GM19043 (cell line): Measurements from ENCODE around the gene ELFN2.

Experiments
- ATAC-seq: cut with Tn5 transposase; IDR thresholded peaks from one replicate; pipeline ENCODE4 v1.9.1; 2021; ENCODE audit warnings: low read depth; ENCODE audit not compliant: unreplicated experiment

The ELFN2 gene

DNA sequence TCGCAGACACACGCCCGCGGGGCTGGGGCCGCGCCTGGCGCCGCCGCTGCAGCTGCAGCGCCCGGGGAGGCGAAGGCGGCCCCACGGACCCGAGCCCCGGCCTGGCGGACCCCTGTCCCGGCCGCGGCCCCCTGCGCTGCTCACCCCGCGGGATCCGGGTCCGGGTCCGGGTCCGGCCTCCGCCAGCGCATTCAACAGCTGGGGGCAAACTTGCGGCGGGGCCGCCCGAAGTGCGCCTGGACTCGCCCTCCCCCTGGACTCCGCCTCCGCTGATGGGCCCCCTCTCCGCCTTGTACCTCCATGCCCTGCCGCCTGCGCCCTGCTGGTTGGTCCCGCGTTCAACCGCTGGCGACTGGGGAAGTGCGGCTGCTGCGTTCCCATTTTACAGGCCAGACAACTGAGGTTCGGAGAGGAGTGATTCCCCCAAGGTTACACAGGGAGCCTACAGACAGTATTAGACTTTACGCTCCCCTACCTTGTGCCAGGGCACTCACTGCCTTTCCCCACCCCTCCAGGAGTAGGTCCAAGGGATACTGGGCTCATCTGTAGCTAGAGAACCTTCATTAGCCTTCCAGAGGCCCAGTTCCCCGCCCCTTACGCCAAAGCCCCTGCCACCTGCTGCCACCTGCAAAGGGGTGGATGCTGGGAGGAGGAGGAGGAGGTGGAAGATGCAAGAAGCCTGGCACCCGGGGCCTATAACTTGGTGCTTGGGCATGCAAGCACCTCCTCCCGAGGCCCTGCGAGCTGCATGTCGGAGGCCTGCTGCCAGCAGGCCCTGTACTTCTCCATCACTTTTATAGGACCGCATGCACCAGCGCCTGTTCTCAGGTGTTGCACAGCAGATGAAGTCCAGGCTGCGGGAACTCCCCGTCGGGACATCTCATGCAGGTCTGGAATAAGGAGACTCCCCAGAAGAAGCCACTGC, 694 bp upstream of the ELFN2 start:
- no peak for ATAC-seq

- no peak for ATAC-seq
These were observed 559 bp downstream of the ELFN2 start for GRCh38 chr22:37426706-37427134.

DNA sequence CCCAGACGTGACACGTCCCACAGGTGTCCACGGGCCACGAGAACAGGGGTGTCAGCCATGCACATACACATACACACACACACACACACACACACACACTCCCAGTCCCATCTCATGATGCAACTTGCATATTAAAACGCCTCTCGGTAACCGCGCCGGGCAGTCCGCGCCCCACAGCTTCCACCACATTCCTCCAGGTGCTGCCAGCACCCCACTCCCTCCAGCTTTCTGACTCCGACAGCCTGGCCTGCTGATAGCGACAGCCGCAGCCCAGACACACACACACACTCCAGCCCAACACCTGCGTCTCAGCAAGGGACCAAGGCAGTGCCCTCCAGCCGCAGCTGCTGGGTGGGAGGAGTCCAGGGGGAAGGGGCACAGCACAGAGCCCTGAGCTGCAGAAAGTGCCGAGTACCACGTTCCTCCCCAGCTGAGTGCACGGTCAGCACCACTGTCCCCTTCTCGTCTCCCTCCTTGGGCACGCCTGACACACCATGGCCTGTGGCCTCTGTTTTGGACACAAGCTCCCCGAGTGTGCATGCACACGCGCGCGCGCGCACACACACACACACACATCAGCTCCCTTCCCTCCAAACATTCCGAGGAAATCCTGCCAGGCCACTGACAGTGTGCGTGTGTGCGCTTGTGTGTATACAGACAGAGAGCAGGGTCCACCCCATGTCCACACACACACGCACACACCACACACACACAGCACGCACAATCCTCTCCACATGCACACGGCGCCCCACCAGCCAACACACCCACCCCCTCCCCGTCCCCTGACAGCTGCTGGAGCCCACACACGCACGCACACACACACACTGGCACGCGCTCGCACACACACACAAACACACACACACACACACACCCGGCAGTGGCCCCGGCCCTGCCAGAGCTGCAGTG, 1.2 kb downstream of the ELFN2 start:
- ATAC-seq = no peak

GRCh38 chr22:37425369-37425768, 1.9 kb downstream of the ELFN2 start:
- no peak for ATAC-seq

- no peak for ATAC-seq
These were observed 4.0 kb downstream of the ELFN2 start for GRCh38 chr22:37423283-37423682.

GRCh38 chr22:37421468-37421877, 5.8 kb downstream of the ELFN2 start:
- ATAC-seq = no peak

- ATAC-seq = no peak
These were observed 6.4 kb downstream of the ELFN2 start for GRCh38 chr22:37420686-37421467.

DNA sequence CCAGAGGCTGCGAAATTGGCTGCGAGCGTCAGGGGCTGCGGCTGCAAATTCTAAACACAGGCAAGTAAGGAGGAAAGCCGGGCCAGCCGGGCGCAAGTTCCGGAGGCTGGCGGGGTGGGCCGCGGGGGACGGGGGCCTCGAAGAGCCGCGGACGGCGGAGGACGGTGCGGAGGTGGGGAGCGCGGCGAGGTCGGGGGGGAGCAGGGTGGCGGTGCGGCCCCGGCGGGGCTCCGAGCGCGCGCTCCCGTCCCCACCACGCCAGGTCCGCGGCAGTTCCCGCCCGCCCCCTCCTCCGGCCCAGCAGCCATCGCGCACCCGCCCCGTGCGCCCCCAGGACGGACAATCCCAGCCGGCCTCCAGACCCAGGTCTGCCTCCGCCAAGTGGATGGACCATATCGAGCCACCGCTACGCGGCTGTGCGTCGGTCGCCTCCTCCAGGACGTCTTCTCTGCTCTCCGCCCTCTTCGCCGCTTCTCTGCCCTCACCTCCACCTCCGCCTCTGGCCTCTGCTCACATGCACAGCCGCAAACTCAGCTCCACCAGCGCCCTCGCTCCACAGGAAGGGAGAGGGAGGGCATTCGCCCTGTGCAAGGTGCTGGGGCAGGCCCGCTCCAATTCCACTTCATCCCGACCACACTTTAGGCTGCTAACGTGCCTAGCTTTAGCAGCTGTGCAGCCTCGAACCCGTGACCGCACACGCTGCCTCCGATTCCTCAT, 7.2 kb downstream of the ELFN2 start:
- no peak for ATAC-seq

DNA sequence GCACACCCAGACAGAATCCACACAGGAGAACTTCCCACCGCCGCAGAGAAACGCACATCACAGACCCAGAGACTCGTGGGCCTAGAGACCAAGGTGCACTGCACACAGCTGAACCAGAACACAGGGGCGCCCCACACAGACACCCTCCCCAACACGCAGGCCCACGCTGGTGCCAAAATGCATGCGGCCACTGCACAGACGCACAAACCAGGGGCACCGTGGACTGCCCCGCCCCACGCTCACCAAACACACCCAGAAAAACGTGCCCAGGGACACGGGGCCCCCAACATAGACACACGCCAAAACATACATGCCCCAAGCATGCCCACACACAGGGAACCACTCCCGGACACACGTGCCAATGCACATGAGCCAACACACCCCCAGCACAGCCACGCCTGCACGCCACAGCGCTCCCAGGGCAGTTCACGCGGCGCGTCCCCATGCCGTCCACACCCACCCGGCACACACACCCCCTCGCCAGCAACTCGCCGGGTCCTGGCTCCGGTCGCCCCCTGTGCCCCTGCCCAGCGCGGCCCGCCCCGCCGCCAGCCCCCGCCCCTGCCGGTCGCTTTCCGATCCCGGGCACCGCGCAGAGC, 7.8 kb downstream of the ELFN2 start:
- no peak for ATAC-seq

DNA sequence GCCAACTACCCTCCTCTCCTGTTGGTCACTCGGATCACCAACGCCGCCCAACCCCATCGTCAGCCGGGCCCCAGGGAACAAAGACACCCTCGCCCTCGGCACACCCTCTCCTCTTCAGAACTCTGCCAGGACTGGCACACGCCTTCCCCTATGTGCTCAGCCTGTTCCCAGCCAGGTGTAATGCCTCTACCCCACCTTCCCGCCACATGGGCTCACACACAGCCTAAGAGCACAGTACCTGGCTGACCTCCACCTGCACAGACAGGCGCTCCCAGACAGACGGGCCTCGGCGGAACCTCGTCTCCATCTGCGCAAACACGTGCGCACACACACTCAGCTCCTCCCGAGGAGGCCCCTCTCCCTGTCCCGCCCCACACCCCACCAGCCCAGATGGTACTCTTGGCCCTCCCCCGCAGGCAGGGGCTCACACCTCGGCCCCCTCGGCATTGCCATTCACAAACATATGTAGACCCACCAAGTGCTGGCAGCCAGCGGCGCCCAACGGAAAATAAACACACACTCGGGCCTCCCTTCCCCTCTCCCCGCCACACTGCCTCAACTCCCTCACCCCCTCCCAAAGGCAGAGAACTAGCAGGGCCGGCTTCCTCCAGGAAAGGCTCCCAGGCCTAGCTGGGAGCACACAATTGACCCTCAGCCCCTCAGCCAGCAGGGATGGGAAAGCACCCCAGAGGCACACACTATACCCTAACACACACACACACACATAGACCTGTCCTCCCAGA, 8.5 kb downstream of the ELFN2 start:
- no peak for ATAC-seq

GRCh38 chr22:37417677-37418348, 9.5 kb downstream of the ELFN2 start:
- no peak for ATAC-seq

DNA sequence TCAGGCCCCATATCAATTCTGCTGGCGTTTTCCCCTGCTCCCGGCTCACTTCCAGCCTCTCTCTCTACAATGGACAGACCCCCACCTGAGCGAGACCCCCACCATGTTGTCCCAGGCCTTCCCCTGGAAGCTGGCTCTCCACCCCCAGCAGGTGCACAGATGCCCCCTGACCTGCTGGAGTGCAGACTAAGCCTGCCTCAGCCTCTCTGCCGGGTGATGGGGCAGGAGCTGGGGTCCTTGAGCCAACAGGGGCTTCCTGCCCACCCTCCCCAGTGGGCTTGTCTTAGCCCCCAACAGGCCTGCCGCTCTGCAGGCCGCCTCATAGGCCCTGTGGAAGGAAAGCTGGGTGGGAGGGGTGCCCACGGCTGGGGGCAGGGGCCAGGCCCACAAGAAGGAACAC, 10.0 kb downstream of the ELFN2 start:
- ATAC-seq = no peak

GRCh38 chr22:37416827-37417226, 10.5 kb downstream of the ELFN2 start:
- ATAC-seq = no peak

GRCh38 chr22:37416389-37416788, 10.9 kb downstream of the ELFN2 start:
- ATAC-seq = no peak

GRCh38 chr22:37415210-37415609, 12.1 kb downstream of the ELFN2 start:
- ATAC-seq = no peak

DNA sequence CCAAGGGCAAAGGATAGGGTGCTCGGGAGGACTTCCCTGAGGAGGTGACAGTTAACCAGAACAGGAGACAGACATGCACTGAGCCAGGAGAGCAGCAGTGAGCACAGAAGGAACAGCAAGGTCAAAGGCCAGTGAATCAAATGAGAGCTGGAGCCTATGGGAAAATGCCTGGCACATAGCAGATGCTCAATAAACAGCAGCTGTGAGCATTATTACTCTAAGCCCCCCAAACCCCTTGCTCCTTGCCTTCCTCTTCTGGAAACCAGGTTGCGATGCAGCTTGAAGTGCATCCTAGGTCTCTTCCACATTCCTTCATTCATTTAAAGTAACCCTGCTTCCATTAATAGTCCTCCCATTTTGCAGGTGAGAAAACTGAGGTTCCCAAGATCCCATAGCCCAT, 13.0 kb downstream of the ELFN2 start:
- ATAC-seq = no peak

DNA sequence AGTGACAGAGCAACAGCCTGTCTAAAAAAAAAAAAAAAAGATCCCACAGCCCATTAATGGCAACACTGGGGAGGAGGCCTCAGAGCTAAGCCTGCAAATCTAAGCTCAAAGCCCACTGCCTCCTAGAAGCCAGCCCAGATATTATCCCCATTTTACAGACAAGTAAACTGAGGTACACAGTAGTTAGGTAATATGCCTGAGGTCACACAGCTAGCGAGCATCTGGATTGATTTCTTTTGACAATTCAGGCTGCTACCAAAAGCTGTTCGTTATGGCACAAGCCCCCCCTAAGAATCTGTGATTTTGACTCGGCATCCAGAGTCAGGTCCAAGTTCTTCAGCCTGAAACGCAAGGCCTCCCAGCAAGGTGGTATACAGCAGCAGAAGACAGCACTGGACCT, 13.7 kb downstream of the ELFN2 start:
- ATAC-seq = no peak

GRCh38 chr22:37412495-37413250, 14.6 kb downstream of the ELFN2 start:
- no peak for ATAC-seq
